GM15510 (cell line): ENCODE data around the gene RTL5.

ENCODE experiments used
- POLR2A ChIP-seq: IDR thresholded peaks from 3 replicates; pipeline ENCODE4 v1.6.1; 2011; ENCODE audit warnings: borderline replicate concordance; ENCODE audit not compliant: insufficient read length; ENCODE audit errors: extremely low read depth

Gene RTL5

GRCh38 chrX:72131317-72132294, at the start of gene RTL5:
Gene RTL5 (minus strand): TSS chrX:72131915.
- no peak for TF ChIP-seq POLR2A

DNA sequence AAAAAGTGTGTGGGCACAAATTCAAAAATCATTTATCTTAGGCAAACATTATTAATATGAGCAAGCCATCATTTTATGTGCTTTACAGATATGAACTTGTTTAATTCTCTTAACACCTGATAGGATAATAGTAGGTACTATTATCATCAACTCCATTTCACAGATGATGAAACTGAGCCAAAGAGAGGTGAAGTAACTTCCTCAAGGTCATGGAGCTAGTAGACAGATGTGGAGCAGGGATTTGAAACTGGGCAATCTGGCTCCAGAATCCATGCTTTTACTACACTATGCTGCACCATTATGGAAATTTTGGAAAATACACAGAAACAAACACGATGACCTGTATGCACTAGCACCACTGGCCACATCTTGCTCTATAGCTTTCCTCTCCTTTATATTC, 48.8 kb upstream of the RTL5 start:
- TF ChIP-seq POLR2A, result no peak

DNA sequence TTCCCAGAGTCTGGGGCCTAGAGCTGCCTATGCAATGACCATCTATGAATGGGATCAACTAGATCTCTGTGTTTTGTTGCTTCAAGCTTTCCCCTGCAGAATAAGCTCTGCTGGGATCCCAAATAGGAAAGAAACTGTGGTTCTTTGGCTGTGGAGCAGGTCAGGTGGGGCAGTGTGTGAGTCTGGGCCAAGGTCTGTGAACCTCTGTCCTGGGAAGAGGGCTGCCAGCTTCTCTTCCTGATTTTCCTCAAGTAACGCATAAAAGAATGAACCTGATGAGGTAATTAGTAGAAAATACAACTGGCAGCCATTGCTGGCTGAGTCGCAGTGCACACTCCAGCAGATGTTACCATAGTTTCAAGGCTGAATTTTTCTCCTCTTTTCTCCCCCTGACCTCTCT, 45.3 kb upstream of the RTL5 start:
- no peak for TF ChIP-seq POLR2A

DNA sequence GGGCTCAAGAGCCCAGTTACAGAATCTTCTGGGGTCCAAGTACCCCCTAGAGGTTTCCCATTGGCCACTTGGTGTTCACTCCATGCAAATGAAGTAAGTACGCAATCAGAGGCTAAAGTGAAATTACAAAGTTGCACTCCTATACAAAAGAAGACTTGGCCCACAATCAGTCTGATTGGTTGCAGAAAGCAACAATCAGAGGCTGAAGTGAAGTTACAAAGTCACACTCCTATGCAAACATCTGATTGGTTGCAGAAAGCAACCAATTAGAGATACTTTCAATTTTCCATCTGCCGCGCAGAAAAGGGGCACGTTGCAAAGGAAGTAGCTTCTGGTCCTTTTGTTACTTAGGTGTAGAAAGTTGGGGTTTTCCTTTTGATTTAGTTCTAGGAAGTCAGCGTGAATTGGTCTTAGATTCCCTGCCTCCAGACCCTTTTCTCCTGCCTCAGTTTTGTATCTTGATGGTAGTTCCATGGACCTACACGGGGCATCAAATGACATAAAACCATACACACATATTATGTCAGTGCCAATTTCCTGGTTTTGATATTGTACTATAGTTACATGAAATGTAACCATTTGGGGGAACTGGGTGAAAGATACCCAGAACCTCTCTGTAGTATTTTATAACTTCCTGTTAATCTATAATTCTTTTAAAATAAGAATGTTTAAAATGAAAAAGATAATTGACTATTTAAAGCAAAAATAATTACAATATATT, 37.5 kb upstream of the RTL5 start:
- no peak for TF ChIP-seq POLR2A

GRCh38 chrX:72165551-72165950, 33.8 kb upstream of the RTL5 start:
- TF ChIP-seq POLR2A, result no peak

DNA sequence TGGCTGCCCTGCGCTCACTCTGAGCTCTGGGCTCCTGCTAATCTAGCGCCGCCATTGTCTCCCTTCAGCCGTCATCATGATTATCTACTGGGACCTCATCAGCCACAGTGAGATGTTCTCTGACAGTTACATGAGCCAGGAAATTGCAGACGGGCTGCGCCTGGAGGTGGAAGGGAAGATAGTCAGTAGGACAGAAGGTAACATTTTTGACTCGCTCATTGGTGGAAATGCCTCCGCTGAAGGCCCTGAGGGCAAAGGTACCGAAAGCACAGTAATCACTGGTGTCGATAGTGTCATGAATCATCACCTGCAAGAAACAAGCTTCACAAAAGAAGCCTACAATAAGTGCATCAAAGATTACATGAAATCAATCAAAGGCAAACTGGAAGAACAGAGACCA, 28.1 kb upstream of the RTL5 start:
- TF ChIP-seq POLR2A, result no peak

DNA sequence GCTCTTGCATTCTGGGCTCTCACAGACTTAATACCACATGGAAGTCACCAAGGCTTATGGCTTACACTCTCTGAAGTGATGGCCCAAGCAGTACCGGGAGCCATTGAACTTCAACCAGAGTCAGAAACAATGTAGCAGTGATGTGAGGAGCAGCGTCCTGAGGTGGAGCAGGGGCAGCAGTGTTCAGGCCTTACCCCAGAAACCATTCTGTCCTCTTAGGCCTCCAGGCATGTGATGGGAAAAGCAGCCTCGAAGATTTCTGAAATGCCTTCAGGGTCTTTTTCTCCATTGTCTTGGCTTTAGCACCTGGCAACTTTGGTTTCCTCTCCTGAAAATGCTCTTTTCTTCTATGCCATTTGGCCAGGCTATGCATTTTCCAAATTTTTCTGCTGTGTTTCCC, 27.1 kb upstream of the RTL5 start:
- no peak for TF ChIP-seq POLR2A

- no peak for TF ChIP-seq POLR2A
Measured at GRCh38 chrX:72146527-72146926, 14.8 kb upstream of the RTL5 start.

DNA sequence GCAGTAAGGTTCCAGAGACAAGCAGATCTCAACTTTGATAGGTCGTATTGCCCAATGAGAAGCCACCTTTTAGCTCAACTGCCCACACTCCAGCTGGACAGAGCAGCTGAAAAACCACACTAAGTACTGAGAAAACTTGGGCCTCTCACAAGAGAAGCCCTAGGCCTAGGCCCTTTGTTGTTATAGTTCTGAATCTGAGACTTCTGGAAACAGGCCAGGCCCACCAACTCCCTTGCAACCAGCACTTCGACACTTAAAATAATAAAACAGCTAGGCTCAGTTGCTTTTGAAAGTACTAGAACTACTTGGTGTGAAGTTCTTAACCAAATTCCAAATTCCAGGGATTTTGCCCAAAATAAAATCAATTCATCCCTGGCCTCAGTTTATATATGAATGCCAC, 13.5 kb upstream of the RTL5 start:
- TF ChIP-seq POLR2A, result no peak

GRCh38 chrX:72143609-72143907, 11.8 kb upstream of the RTL5 start:
- TF ChIP-seq POLR2A, result no peak

DNA sequence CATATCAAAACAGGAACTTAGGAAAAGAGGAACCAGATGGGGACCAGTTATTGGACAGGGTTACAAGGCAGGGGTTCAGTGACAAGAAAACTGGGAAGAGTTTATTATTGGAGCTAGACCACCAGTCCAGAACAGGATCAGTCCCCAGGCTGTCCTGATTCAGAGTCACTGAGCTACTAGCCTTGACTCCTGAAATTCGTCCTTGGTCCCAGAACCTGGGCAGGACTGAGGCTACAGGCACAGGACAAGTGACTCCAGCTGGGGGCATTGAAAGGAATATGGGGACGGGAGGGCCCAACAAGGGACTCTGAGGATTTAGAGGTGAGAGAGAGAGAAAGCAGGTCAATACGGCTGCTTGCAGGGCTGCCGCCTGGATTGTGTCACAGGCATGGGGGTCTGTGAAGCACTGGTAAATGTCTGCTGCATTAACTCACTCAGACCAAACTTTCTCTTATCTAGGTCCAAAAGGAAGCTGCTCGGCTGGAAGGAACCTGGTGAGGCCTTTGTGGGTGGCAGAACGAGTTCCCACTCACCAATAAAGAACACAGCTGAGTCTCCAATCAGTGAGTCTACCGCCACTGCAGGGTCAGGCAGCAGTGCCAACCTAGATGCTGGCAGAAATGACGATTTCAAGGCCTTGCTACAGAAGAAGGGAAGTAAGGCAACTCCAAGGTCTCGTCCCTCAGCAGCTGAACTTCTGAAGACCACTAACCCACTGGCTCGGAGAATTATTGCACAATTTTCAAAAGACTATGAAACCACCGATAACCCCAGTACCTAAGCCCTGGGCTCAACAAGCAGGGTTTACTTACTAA, 11.3 kb upstream of the RTL5 start:
- TF ChIP-seq POLR2A, result no peak

DNA sequence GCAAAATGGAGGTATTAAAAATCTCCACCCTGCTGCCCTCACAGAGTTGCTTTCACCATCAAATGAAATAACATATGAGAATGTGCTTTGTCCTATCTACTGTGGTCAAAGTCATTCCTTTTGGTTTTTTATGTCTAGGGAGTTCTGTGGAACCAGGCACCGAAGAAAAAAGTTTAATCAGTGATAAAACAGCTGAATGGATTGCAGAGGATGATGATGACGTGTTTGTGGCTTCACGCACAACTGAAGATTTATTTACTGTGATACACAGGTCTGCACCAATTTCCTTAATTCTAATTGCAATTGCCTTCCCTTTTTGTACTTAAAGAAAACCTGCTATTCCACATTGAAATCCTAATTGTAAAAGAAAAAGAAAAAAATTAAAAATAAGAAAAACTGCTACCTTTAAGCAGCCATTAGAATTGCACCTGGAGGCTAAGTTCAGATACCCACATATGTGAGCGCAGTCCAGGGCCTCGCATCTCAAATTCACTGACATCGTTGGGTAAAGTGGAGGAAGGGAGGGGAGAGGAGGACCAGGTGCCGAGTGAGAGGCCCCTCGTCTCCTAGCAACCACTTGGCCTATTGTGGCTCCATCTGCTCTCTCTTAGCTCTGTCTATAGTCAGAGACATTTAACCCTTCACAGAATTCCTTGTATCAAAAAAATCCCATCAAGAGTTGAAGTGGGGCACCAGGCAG, 10.5 kb upstream of the RTL5 start:
- no peak for TF ChIP-seq POLR2A

- no peak for TF ChIP-seq POLR2A
Measured at GRCh38 chrX:72141372-72142004, 9.8 kb upstream of the RTL5 start.

DNA sequence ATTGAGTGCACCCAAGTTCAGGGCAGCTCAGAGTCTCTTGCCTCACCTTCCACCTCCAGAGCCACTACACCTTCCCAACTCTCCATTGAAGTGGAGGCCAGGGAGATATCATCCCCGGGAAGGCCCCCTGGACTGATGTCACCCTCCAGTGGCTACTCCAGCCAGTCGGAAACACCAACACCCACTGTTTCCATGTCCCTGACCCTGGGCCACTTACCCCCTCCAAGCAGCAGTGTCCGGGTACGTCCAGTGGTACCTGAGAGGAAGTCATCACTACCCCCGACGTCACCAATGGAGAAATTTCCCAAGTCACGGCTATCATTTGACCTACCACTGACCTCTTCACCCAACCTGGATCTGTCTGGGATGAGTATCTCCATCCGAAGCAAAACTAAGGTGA, 7.8 kb upstream of the RTL5 start:
- no peak for TF ChIP-seq POLR2A
